Gastroesophageal sphincter (tissue), 3 donors: ENCODE results near the gene ITGA8.

Source experiments
- EP300 ChIP-seq: sonication (generic); formaldehyde crosslinking; IDR thresholded peaks from one replicate; pipeline ENCODE4 v1.6.1; 2017; ENCODE audit warnings: antibody characterized with exemption, mild to moderate bottlenecking
- POLR2A ChIP-seq, 2 donors: fragments of 450-650 bp; IDR thresholded peaks; one replicate each; pipeline ENCODE4 v1.6.1; 2017; ENCODE audit warnings: antibody characterized with exemption in 2 of 2, mild to moderate bottlenecking in 2 of 2, moderate library complexity in 1 of 2
- POLR2AphosphoS5 ChIP-seq: sonication (generic); formaldehyde crosslinking; IDR thresholded peaks from one replicate; pipeline ENCODE4 v1.6.1; 2017; ENCODE audit warnings: antibody characterized with exemption
- TF ChIP-seq, protein P1 (sequence below), 4 experiments: fragments of 200-600 bp in 2 of 4; fragments of 450-650 bp in 2 of 4; sonication (generic) in 1 of 4; IDR thresholded peaks; one replicate each; pipeline ENCODE4 v1.5.1; 2017 to 2019; ENCODE audit warnings: antibody characterized with exemption in 4 of 4, mild to moderate bottlenecking in 2 of 4, moderate library complexity in 2 of 4

DNA sequence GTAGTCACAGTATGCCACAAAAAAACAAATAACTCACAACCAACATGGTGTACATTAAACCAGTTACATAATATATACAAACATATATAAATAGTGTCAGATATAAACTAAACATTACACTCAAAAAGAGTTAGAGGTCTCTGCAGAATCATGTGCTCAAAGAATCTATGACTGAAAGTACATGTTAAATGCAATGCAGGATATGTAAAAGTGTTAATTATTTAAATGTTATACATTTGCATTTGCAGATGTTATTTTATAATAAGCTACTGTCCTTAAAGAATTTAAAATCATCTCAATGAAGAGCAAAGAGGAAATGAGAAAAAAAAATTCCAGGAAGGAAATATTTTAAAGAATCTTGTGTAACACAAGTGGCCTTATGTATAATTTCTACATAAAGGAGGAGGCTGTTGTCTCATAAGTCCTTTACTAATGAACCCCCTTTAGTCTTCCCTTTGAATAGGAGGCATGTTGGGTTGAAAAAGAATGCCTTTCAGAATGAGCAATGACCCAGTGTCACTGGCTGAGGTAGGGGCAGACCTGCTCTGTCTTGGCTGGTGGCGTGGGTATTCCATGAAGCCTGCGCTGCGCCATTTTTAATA, 148.9 kb downstream of the ITGA8 start:
- TF ChIP-seq, protein P1, sequence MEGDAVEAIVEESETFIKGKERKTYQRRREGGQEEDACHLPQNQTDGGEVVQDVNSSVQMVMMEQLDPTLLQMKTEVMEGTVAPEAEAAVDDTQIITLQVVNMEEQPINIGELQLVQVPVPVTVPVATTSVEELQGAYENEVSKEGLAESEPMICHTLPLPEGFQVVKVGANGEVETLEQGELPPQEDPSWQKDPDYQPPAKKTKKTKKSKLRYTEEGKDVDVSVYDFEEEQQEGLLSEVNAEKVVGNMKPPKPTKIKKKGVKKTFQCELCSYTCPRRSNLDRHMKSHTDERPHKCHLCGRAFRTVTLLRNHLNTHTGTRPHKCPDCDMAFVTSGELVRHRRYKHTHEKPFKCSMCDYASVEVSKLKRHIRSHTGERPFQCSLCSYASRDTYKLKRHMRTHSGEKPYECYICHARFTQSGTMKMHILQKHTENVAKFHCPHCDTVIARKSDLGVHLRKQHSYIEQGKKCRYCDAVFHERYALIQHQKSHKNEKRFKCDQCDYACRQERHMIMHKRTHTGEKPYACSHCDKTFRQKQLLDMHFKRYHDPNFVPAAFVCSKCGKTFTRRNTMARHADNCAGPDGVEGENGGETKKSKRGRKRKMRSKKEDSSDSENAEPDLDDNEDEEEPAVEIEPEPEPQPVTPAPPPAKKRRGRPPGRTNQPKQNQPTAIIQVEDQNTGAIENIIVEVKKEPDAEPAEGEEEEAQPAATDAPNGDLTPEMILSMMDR (IDR thresholded peaks at IDR 0.05), result no peak
- TF ChIP-seq POLR2AphosphoS5 (no peak), POLR2A (IDR thresholded peaks at IDR 0.05) (no peak), EP300 (no peak)
